WERI-Rb-1 (cell line): ENCODE results near the gene GNG7.
"Not testable (repeated sequence)": the region's sequence is repeated elsewhere in the genome, so short reads cannot be mapped to it uniquely, and the experiment has no call there.

ENCODE experiments used
- DNase-seq: peaks from one replicate; pipeline ENCODE4 v3.0.0-alpha.2; 2020
- H3K27ac ChIP-seq: fragments of 250-450 bp; sonication (Bioruptor Pico); 2 replicates; pipeline ENCODE4 v1.5.1; 2020; ENCODE audit warnings: mild to moderate bottlenecking, moderate library complexity
- H3K27me3 ChIP-seq: fragments of 250-450 bp; sonication (Bioruptor Pico); 2 replicates; pipeline ENCODE4 v1.5.1; 2021; ENCODE audit warnings: mild to moderate bottlenecking, low read depth, moderate library complexity; ENCODE audit not compliant: insufficient read depth, severe bottlenecking
- H3K36me3 ChIP-seq: fragments of 250-450 bp; sonication (Bioruptor Pico); 2 replicates; pipeline ENCODE4 v1.5.1; 2020; ENCODE audit warnings: mild to moderate bottlenecking, moderate library complexity
- H3K4me3 ChIP-seq: 2 replicates; pipeline ENCODE4 v1.5.1; 2011; ENCODE audit warnings: low read depth, mild to moderate bottlenecking, control low read depth, low read length
- H3K9me3 ChIP-seq: fragments of 250-450 bp; sonication (Bioruptor Pico); 2 replicates; pipeline ENCODE4 v1.5.1; 2021; ENCODE audit warnings: mild to moderate bottlenecking, moderate library complexity; ENCODE audit not compliant: severe bottlenecking
- CTCF ChIP-seq: IDR thresholded peaks from 2 replicates; pipeline ENCODE4 v1.5.1; 2011; ENCODE audit warnings: low read depth, mild to moderate bottlenecking, control low read depth, inconsistent platforms, low read length

The GNG7 gene

GRCh38 chr19:2680808-2681207 lies 21.7 kb downstream of the GNG7 start:
- Histone ChIP-seq H3K27me3 (no peaks in the 10 kb centered on the region), H3K9me3 (peaks cover 3% of the 10 kb centered on the region), H3K36me3 (no peaks in the 10 kb centered on the region), H3K4me3 (no peak overlapping the region), H3K27ac (no peak overlapping the region)
- no peak for TF ChIP-seq CTCF
- DNase-seq: no peak

GRCh38 chr19:2679439-2679838 lies 23.1 kb downstream of the GNG7 start:
- H3K27me3 ChIP-seq: no peaks in the 10 kb centered on the region
- no peaks in the 10 kb centered on the region for H3K36me3 ChIP-seq
- H3K27ac ChIP-seq: no peak overlapping the region
- no peak for TF ChIP-seq CTCF
- H3K9me3 ChIP-seq: peaks cover 3% of the 10 kb centered on the region
- no peak overlapping the region for H3K4me3 ChIP-seq
- no peak for DNase-seq

DNA sequence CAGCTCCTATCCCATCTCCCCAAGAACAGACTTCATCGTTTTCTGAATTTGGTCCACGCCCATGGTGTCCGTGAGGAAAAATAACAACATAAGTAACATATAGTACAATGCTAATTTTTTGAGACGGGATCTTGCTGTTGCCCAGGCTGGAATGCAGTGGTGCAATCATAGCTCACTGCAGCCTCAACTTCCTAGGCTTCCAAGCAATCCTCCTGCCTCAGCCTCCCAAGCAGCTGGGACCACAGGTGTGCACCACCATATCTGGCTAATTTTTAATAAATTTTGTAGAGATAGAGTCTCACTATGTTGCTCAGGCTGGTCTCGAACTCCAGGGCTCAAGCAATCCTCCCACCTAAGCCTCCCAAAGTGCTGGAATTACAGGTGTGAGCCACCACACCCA lies 23.5 kb downstream of the GNG7 start:
- not testable (repeated sequence) for H3K36me3 ChIP-seq, H3K9me3 ChIP-seq, H3K27ac ChIP-seq, H3K27me3 ChIP-seq, DNase-seq, H3K4me3 ChIP-seq

- H3K9me3 ChIP-seq: peaks cover 3% of the 10 kb centered on the region
- no peak for DNase-seq
- no peak for TF ChIP-seq CTCF
- no peaks in the 10 kb centered on the region for H3K27me3 ChIP-seq
- H3K4me3 ChIP-seq: no peak overlapping the region
- H3K27ac ChIP-seq: no peak overlapping the region
- no peaks in the 10 kb centered on the region for H3K36me3 ChIP-seq
Observed at GRCh38 chr19:2678044-2678671, 24.3 kb downstream of the GNG7 start.

GRCh38 chr19:2676823-2677222 lies 25.7 kb downstream of the GNG7 start:
- peaks cover 3% of the 10 kb centered on the region for H3K9me3 ChIP-seq
- no peaks in the 10 kb centered on the region for H3K36me3 ChIP-seq
- no peak for TF ChIP-seq CTCF
- H3K4me3 ChIP-seq: no peak overlapping the region
- H3K27me3 ChIP-seq: no peaks in the 10 kb centered on the region
- no peak overlapping the region for H3K27ac ChIP-seq
- DNase-seq: no peak

GRCh38 chr19:2675892-2676291 lies 26.6 kb downstream of the GNG7 start:
- TF ChIP-seq CTCF: no peak
- H3K27ac ChIP-seq: no peak overlapping the region
- peaks cover 3% of the 10 kb centered on the region for H3K9me3 ChIP-seq
- H3K4me3 ChIP-seq: no peak overlapping the region
- no peaks in the 10 kb centered on the region for H3K36me3 ChIP-seq
- no peaks in the 10 kb centered on the region for H3K27me3 ChIP-seq
- no peak for DNase-seq
